GM06990 (cell line): ENCODE data around the gene SLC16A13.

Experiments
- DNase-seq: peaks from one replicate; pipeline ENCODE4 v3.0.0-alpha.2; 2011; ENCODE audit not compliant: insufficient read length; ENCODE audit errors: extremely low read depth
- H3K27me3 ChIP-seq: replicated peaks from 2 replicates; pipeline ENCODE4 v1.6.0; 2011; ENCODE audit warnings: low read length; ENCODE audit not compliant: control insufficient read depth, insufficient read depth
- H3K36me3 ChIP-seq: 2 replicates; pipeline ENCODE4 v1.5.1; 2011; ENCODE audit warnings: low read length; ENCODE audit not compliant: control insufficient read depth, insufficient read depth
- H3K4me3 ChIP-seq: replicated peaks from 2 replicates; pipeline ENCODE4 v1.5.1; 2011; ENCODE audit warnings: low read depth, mild to moderate bottlenecking, control low read depth, low read length
- CTCF ChIP-seq: IDR thresholded peaks from 2 replicates; pipeline ENCODE4 v1.5.1; 2011; ENCODE audit warnings: low read length, control low read depth, mild to moderate bottlenecking, inconsistent platforms; ENCODE audit not compliant: insufficient read depth, poor library complexity, severe bottlenecking

The SLC16A13 gene

GRCh38 chr17:7024402-7024785 lies 11.4 kb upstream of the SLC16A13 start:
- no peaks in the 10 kb centered on the region for H3K36me3 ChIP-seq
- no peak for TF ChIP-seq CTCF
- no peaks in the 10 kb centered on the region for H3K27me3 ChIP-seq
- no peak overlapping the region for H3K4me3 ChIP-seq
- DNase-seq, result no peak

- no peaks in the 10 kb centered on the region for H3K27me3 ChIP-seq
- TF ChIP-seq CTCF, result no peak
- no peaks in the 10 kb centered on the region for H3K36me3 ChIP-seq
- no peak for DNase-seq
- no peak overlapping the region for H3K4me3 ChIP-seq
These were observed 10.6 kb upstream of the SLC16A13 start for GRCh38 chr17:7025245-7025644.

- H3K4me3 ChIP-seq, result no peak overlapping the region
- H3K27me3 ChIP-seq, result no peaks in the 10 kb centered on the region
- TF ChIP-seq CTCF, result no peak
- H3K36me3 ChIP-seq, result no peaks in the 10 kb centered on the region
- no peak for DNase-seq
These were observed 9.2 kb upstream of the SLC16A13 start for GRCh38 chr17:7026471-7027115.

- no peak for TF ChIP-seq CTCF
- H3K4me3 ChIP-seq, result no peak overlapping the region
- H3K36me3 ChIP-seq, result no peaks in the 10 kb centered on the region
- no peak for DNase-seq
- H3K27me3 ChIP-seq, result no peaks in the 10 kb centered on the region
These were observed 8.5 kb upstream of the SLC16A13 start for GRCh38 chr17:7027335-7027734.

- H3K36me3 ChIP-seq, result no peaks in the 10 kb centered on the region
- H3K4me3 ChIP-seq, result no peak overlapping the region
- no peaks in the 10 kb centered on the region for H3K27me3 ChIP-seq
- TF ChIP-seq CTCF, result no peak
- DNase-seq, result no peak
These were observed 6.7 kb upstream of the SLC16A13 start for GRCh38 chr17:7029096-7029495.

GRCh38 chr17:7029659-7030058 lies 6.2 kb upstream of the SLC16A13 start:
- TF ChIP-seq CTCF, result no peak
- Histone ChIP-seq H3K36me3 (no peaks in the 10 kb centered on the region), H3K4me3 (0 out of 2 replicates have a peak overlapping the region, but pooled peaks have one; percentile 13), H3K27me3 (no peaks in the 10 kb centered on the region)
- no peak for DNase-seq
